BE2C (cell line): ENCODE results near the gene OR6S1.
A peak's percentile ranks its signal among the peaks of the same experiment; 100 is the strongest.
"Not testable (repeated sequence)": the region's sequence is repeated elsewhere in the genome, so short reads cannot be mapped to it uniquely, and the experiment has no call there.

Experiments
- DNase-seq: peaks from one replicate; pipeline ENCODE4 v3.0.0-alpha.2; 2020
- H3K27me3 ChIP-seq: fragments of 250-450 bp; sonication (Bioruptor Pico); 2 replicates; pipeline ENCODE4 v1.5.1; 2020; ENCODE audit warnings: mild to moderate bottlenecking
- H3K36me3 ChIP-seq: fragments of 250-450 bp; sonication (Bioruptor Pico); 2 replicates; pipeline ENCODE4 v1.5.1; 2020; ENCODE audit warnings: mild to moderate bottlenecking
- H3K4me1 ChIP-seq: fragments of 250-450 bp; sonication (Bioruptor Pico); 2 replicates; pipeline ENCODE4 v1.5.1; 2020
- H3K4me3 ChIP-seq: 2 replicates; pipeline ENCODE4 v1.5.1; 2011; ENCODE audit warnings: low read depth, low read length
- H3K9me3 ChIP-seq: fragments of 250-450 bp; sonication (Bioruptor Pico); 2 replicates; pipeline ENCODE4 v1.5.1; 2020
- CTCF ChIP-seq: IDR thresholded peaks from 2 replicates; pipeline ENCODE4 v1.5.1; 2012; ENCODE audit warnings: mild to moderate bottlenecking, low read depth, low read length

OR6S1 gene

GRCh38 chr14:20671597-20672283 is 30.2 kb upstream of the OR6S1 start:
- Histone ChIP-seq H3K9me3 (no peaks in the 10 kb centered on the region), H3K36me3 (no peaks in the 10 kb centered on the region), H3K27me3 (no peaks in the 10 kb centered on the region), H3K4me3 (no peak overlapping the region), H3K4me1 (no peaks in the 10 kb centered on the region)
- no peak for DNase-seq
- TF ChIP-seq CTCF = no peak

GRCh38 chr14:20668969-20669368 is 27.5 kb upstream of the OR6S1 start:
- Histone ChIP-seq H3K27me3 (no peaks in the 10 kb centered on the region; the same call in 1 of the 2 replicates), H3K36me3 (no peaks in the 10 kb centered on the region), H3K4me3 (no peak overlapping the region), H3K4me1 (no peaks in the 10 kb centered on the region), H3K9me3 (no peaks in the 10 kb centered on the region)
- DNase-seq = no peak
- TF ChIP-seq CTCF = no peak

- no peak overlapping the region for H3K4me3 ChIP-seq
These were observed 26.5 kb upstream of the OR6S1 start for GRCh38 chr14:20667957-20668356.

GRCh38 chr14:20666400-20666961 is 25.0 kb upstream of the OR6S1 start:
- not testable (repeated sequence) for H3K4me3 ChIP-seq, H3K36me3 ChIP-seq, DNase-seq, H3K4me1 ChIP-seq, H3K9me3 ChIP-seq, H3K27me3 ChIP-seq

More at GRCh38 chr14:20667957-20668356, 26.5 kb upstream of the OR6S1 start:
- H3K4me1 ChIP-seq = no peaks in the 10 kb centered on the region
- DNase-seq = no peak
- no peak for TF ChIP-seq CTCF
- H3K27me3 ChIP-seq = peaks cover 8% of the 10 kb centered on the region
- H3K9me3 ChIP-seq = no peaks in the 10 kb centered on the region
- no peaks in the 10 kb centered on the region for H3K36me3 ChIP-seq

GRCh38 chr14:20662968-20663732 is 21.7 kb upstream of the OR6S1 start:
- TF ChIP-seq CTCF = peak; percentile 62
- DNase-seq = peak; percentile 69
- peaks cover 9% of the 10 kb centered on the region for H3K27me3 ChIP-seq
- no peaks in the 10 kb centered on the region for H3K9me3 ChIP-seq
- no peaks in the 10 kb centered on the region for H3K36me3 ChIP-seq
- no peaks in the 10 kb centered on the region for H3K4me1 ChIP-seq
- H3K4me3 ChIP-seq = peak overlapping the region; percentile 40

- Histone ChIP-seq H3K9me3 (no peaks in the 10 kb centered on the region), H3K27me3 (peaks cover 10% of the 10 kb centered on the region), H3K36me3 (no peaks in the 10 kb centered on the region), H3K4me1 (no peaks in the 10 kb centered on the region), H3K4me3 (no peak overlapping the region)
- no peak for DNase-seq
- no peak for TF ChIP-seq CTCF
These were observed 19.7 kb upstream of the OR6S1 start for GRCh38 chr14:20661197-20661596.
